Prostate gland (tissue), 2 donors: ENCODE data around the gene DOCK4. TPM values are rescaled to one million over a fixed set of nuclear protein-coding genes. Genes with fewer than 3 reads are reported as not detected.

Experiments used
- DNase-seq: peaks from one replicate; pipeline ENCODE4 v3.0.0-alpha.2; 2019; ENCODE audit warnings: low spot score
- H3K27ac ChIP-seq, 2 donors: fragments of 200-600 bp; sonication (generic); 2 replicates each; pipeline ENCODE4 v1.5.1; 2017 to 2019
- H3K27me3 ChIP-seq: fragments of 200-600 bp; sonication (generic); replicated peaks from 2 replicates; pipeline ENCODE4 v1.5.1; 2019; ENCODE audit not compliant: insufficient read depth
- H3K36me3 ChIP-seq, 2 donors: fragments of 200-600 bp; sonication (generic); 1 replicate in 1 of 2; 2 replicates in 1 of 2; pipeline versions ENCODE4 v1.5.1 to v1.8.1; 2017 to 2019
- H3K4me1 ChIP-seq: fragments of 200-600 bp; sonication (generic); replicated peaks from 2 replicates; pipeline ENCODE4 v1.5.1; 2019
- H3K4me3 ChIP-seq, 2 donors: fragments of 200-600 bp; sonication (generic); 2 replicates each; pipeline ENCODE4 v1.5.1; 2017 to 2019
- H3K9me3 ChIP-seq: fragments of 200-600 bp; sonication (generic); 2 replicates; pipeline ENCODE4 v1.5.1; 2017
- CTCF ChIP-seq, 4 experiments: fragments of 200-600 bp in 2 of 4; fragments of 450-650 bp in 2 of 4; sonication (generic) in 2 of 4; IDR thresholded peaks; 1 replicate in 3 of 4; 2 replicates in 1 of 4; pipeline ENCODE4 v1.5.1; 2016 to 2019; ENCODE audit warnings: antibody characterized with exemption in 4 of 4, mild to moderate bottlenecking in 2 of 4, moderate library complexity in 2 of 4
- POLR2A ChIP-seq: fragments of 450-650 bp; IDR thresholded peaks from one replicate; pipeline ENCODE4 v1.6.1; 2016; ENCODE audit warnings: antibody characterized with exemption, mild to moderate bottlenecking
- POLR2AphosphoS5 ChIP-seq: sonication (generic); formaldehyde crosslinking; IDR thresholded peaks from one replicate; pipeline ENCODE4 v1.6.1; 2017; ENCODE audit warnings: antibody characterized with exemption
- WGBS: methylation state at CpG from one replicate; pipeline ENCODE4 v1.1.5; 2018; 5-methylcytosine and 5-hydroxymethylcytosine counted together
- intact Hi-C: fragments of 100-400 bp; cut with DNase I; formaldehyde crosslinking; loops from one replicate; pipeline ENCODE4 v1.14.2; 2022
- total RNA-seq, 2 donors: library from RNA; depleted of rRNA; stranded (reverse); fragments of >200 nt; gene quantifications; one replicate each; pipeline ENCODE4 v1.1.0, GENCODE V29; 2016

The DOCK4 gene
- total RNA-seq, 2 donors from 2014 or later = 21.8 to 37.4 TPM

DNA sequence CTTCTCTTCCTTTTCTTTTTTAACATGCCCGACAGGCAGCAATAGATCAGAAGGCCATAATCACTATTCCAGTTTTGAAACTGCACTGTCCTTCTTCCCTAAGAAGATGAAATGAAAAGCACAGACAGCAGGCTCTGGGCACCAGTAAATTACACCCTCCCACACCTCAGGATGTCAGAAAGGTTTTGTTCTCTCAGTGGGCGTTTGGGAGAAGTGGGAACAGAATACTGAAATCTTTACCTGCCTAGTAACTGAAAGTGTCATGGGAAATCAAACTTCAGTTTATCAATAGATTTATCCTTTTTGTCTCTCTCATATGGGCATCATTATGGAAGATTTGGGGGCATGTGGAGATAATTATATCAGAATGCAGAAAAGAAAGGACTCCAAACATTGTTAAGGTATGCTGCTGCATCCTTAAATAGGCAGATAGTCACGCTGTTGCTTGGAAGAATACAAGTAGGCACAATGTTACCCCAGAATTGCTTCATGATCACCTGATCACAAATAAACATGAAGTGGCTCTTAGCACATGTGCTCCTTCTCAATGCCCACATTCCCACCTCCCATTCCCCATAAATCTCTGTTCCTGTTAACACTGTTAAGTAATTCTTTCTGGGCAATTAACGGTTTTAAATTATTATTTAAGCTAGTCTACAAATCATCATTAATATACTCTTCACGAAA is 113.3 kb downstream of the DOCK4 start:
- H3K4me1 ChIP-seq = no peaks in the 10 kb centered on the region
- H3K27me3 ChIP-seq = no peaks in the 10 kb centered on the region
- WGBS = 84% methylated on average over 5 of the region's 5 CpGs
- no peak overlapping the region for H3K27ac ChIP-seq
- intact Hi-C loops = no loop called here
- no peak overlapping the region for H3K4me3 ChIP-seq
- H3K36me3 ChIP-seq = no peaks in the 10 kb centered on the region
- no peaks in the 10 kb centered on the region for H3K9me3 ChIP-seq
- TF ChIP-seq POLR2AphosphoS5 = no peak
- no peak for TF ChIP-seq POLR2A
- no peak for TF ChIP-seq CTCF (IDR thresholded peaks at IDR 0.05)
- DNase-seq = no peak

GRCh38 chr7:112092306-112092705 is 113.9 kb downstream of the DOCK4 start:
- 78% methylated on average over 8 of the region's 8 CpGs for WGBS
- TF ChIP-seq CTCF (IDR thresholded peaks at IDR 0.05) (no peak), POLR2AphosphoS5 (no peak), POLR2A (no peak)

DNA sequence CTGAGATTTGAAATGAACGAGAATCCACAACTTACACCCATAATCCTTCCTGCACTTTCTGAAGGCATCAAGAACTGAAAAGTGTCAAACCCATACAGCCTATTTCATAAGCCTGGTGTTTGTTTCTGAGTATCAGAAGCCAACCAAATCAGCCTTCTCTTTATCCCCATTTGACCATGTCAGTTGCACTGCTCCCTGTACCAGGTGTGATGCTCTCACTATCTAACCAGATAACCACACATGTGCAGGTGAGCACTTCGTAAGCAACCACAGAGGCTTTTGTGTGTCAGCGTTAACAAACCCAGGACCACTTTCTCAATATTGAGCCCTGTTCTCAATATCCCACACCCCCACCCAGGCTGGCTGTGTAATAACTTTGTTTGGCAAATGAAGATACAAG is 114.4 kb downstream of the DOCK4 start:
- Histone ChIP-seq H3K27me3 (no peaks in the 10 kb centered on the region), H3K27ac (no peak overlapping the region), H3K4me3 (no peak overlapping the region), H3K4me1 (no peaks in the 10 kb centered on the region), H3K36me3 (no peaks in the 10 kb centered on the region), H3K9me3 (no peaks in the 10 kb centered on the region)
- no peak for DNase-seq
- 99% methylated on average over 3 of the region's 3 CpGs for whole genome bisulfite sequencing
- TF ChIP-seq POLR2AphosphoS5 (no peak), CTCF (IDR thresholded peaks at IDR 0.05) (no peak), POLR2A (no peak)
- intact Hi-C loops = no loop called here

More at GRCh38 chr7:112092306-112092705, 113.9 kb downstream of the DOCK4 start:
- intact Hi-C loops = no loop called here
- no peak overlapping the region for H3K27ac ChIP-seq
- no peaks in the 10 kb centered on the region for H3K9me3 ChIP-seq
- no peak for DNase-seq
- H3K36me3 ChIP-seq = no peaks in the 10 kb centered on the region
- no peak overlapping the region for H3K4me3 ChIP-seq
- no peaks in the 10 kb centered on the region for H3K27me3 ChIP-seq
- H3K4me1 ChIP-seq = no peaks in the 10 kb centered on the region

- DNase-seq = no peak
- no peak overlapping the region for H3K27ac ChIP-seq
- H3K27me3 ChIP-seq = no peaks in the 10 kb centered on the region
- no peaks in the 10 kb centered on the region for H3K4me1 ChIP-seq
- TF ChIP-seq POLR2AphosphoS5 (no peak), POLR2A (no peak), CTCF (IDR thresholded peaks at IDR 0.05) (no peak)
- H3K9me3 ChIP-seq = no peaks in the 10 kb centered on the region
- no peak overlapping the region for H3K4me3 ChIP-seq
- 98% methylated on average over 4 of the region's 4 CpGs for WGBS
- intact Hi-C loops = no loop called here
- H3K36me3 ChIP-seq = no peaks in the 10 kb centered on the region
Observed at GRCh38 chr7:112089551-112089950, 116.6 kb downstream of the DOCK4 start.

GRCh38 chr7:112088484-112089016 is 117.6 kb downstream of the DOCK4 start:
- no peak for DNase-seq
- H3K36me3 ChIP-seq = no peaks in the 10 kb centered on the region
- peaks cover 3% of the 10 kb centered on the region for H3K4me1 ChIP-seq
- WGBS = 66% methylated on average over 4 of the region's 4 CpGs
- intact Hi-C loops = no loop called here
- TF ChIP-seq POLR2A = no peak
- TF ChIP-seq POLR2AphosphoS5 = no peak
- TF ChIP-seq CTCF (IDR thresholded peaks at IDR 0.05) = no peak
- no peak overlapping the region for H3K4me3 ChIP-seq
- no peaks in the 10 kb centered on the region for H3K27me3 ChIP-seq
- no peaks in the 10 kb centered on the region for H3K9me3 ChIP-seq
- H3K27ac ChIP-seq = no peak overlapping the region
